T-helper 22 cell (primary cell): ENCODE results near the gene HSDL1.

Source experiments
- DNase-seq: peaks from one replicate; pipeline ENCODE4 v3.0.0-alpha.2; 2020; ENCODE audit warnings: low read depth

HSDL1 gene

GRCh38 chr16:84107921-84108320 lies 37.1 kb downstream of the HSDL1 start:
- no peak for DNase-seq

- DNase-seq, result no peak
Observed at GRCh38 chr16:84105948-84106740, 38.8 kb downstream of the HSDL1 start.

GRCh38 chr16:84105301-84105815 lies 39.6 kb downstream of the HSDL1 start:
- no peak for DNase-seq

- DNase-seq, result no peak
Observed at GRCh38 chr16:84104231-84104630, 40.7 kb downstream of the HSDL1 start.

- no peak for DNase-seq
Observed at GRCh38 chr16:84103678-84104077, 41.3 kb downstream of the HSDL1 start.

- no peak for DNase-seq
Observed at GRCh38 chr16:84098939-84099338, 46.0 kb downstream of the HSDL1 start.

GRCh38 chr16:84096447-84097005 lies 48.5 kb downstream of the HSDL1 start:
- DNase-seq, result no peak

- no peak for DNase-seq
Observed at GRCh38 chr16:84095466-84095865, 49.5 kb downstream of the HSDL1 start.

GRCh38 chr16:84093879-84094270 lies 51.1 kb downstream of the HSDL1 start:
- no peak for DNase-seq

GRCh38 chr16:84093120-84093878 lies 51.7 kb downstream of the HSDL1 start:
- DNase-seq, result no peak

GRCh38 chr16:84091460-84091859 lies 53.5 kb downstream of the HSDL1 start:
- no peak for DNase-seq

- DNase-seq, result no peak
Observed at GRCh38 chr16:84090211-84090610, 54.8 kb downstream of the HSDL1 start.

GRCh38 chr16:84088695-84089395 lies 56.1 kb downstream of the HSDL1 start:
- DNase-seq, result peak; percentile 23

GRCh38 chr16:84087466-84088151 lies 57.4 kb downstream of the HSDL1 start:
- no peak for DNase-seq

GRCh38 chr16:84087001-84087400 lies 58.0 kb downstream of the HSDL1 start:
- DNase-seq, result no peak

GRCh38 chr16:84086341-84086740 lies 58.6 kb downstream of the HSDL1 start:
- no peak for DNase-seq

GRCh38 chr16:84085773-84086172 lies 59.2 kb downstream of the HSDL1 start:
- DNase-seq, result no peak

- DNase-seq, result no peak
Observed at GRCh38 chr16:84085271-84085667, 59.7 kb downstream of the HSDL1 start.

GRCh38 chr16:84084570-84085270 lies 60.3 kb downstream of the HSDL1 start:
- peak; percentile 41 for DNase-seq

- DNase-seq, result no peak
Observed at GRCh38 chr16:84082835-84083569, 62.0 kb downstream of the HSDL1 start.
